Liver (tissue), 9 donors: ENCODE results near the gene MCTP1. TPM values are rescaled to one million over a fixed set of nuclear protein-coding genes. Genes with fewer than 3 reads are reported as not detected.

Source experiments
- DNase-seq: peaks from one replicate; pipeline ENCODE4 v3.0.0-alpha.2; 2017; ENCODE audit warnings: low spot score
- H3K27ac ChIP-seq, 2 donors: one replicate each; pipeline ENCODE4 v1.7.0; 2013; ENCODE audit warnings: inconsistent platforms in 2 of 2, low read length in 2 of 2, control low read depth in 1 of 2, low read depth in 1 of 2, mild to moderate bottlenecking in 1 of 2
- H3K27me3 ChIP-seq, 4 donors: one replicate each; pipeline versions ENCODE4 v1.6.1 to v1.7.0; 2013; ENCODE audit warnings: low read length in 3 of 4, inconsistent platforms in 1 of 4, mild to moderate bottlenecking in 1 of 4, moderate library complexity in 1 of 4; ENCODE audit not compliant: control insufficient read depth in 4 of 4, insufficient read depth in 4 of 4
- H3K36me3 ChIP-seq, 4 donors: one replicate each; pipeline versions ENCODE4 v1.6.1 to v1.7.0; 2013; ENCODE audit warnings: low read length in 3 of 4, mild to moderate bottlenecking in 3 of 4, low read depth in 1 of 4, moderate library complexity in 1 of 4; ENCODE audit not compliant: control insufficient read depth in 4 of 4, insufficient read depth in 3 of 4
- H3K4me1 ChIP-seq, 4 donors: one replicate each; pipeline versions ENCODE4 v1.6.1 to v1.7.0; 2013; ENCODE audit warnings: low read length in 3 of 4, mild to moderate bottlenecking in 3 of 4, moderate library complexity in 1 of 4; ENCODE audit not compliant: control insufficient read depth in 4 of 4, insufficient read depth in 4 of 4
- H3K4me3 ChIP-seq, 3 donors: one replicate each; pipeline versions ENCODE4 v1.6.1 to v1.7.0; 2013; ENCODE audit warnings: low read length in 3 of 3, control low read depth in 1 of 3, low read depth in 1 of 3, mild to moderate bottlenecking in 1 of 3
- H3K9ac ChIP-seq, 2 donors: one replicate each; pipeline ENCODE4 v1.7.0; 2013; ENCODE audit warnings: low read length in 2 of 2, mild to moderate bottlenecking in 2 of 2, moderate library complexity in 2 of 2, control low read depth in 1 of 2, low read depth in 1 of 2
- H3K9me3 ChIP-seq, 4 donors: one replicate each; pipeline versions ENCODE4 v1.6.1 to v1.7.0; 2013; ENCODE audit warnings: low read length in 3 of 4; ENCODE audit not compliant: control insufficient read depth in 4 of 4
- ATF3 ChIP-seq: IDR thresholded peaks from 2 replicates; pipeline ENCODE4 v1.6.1; 2016; ENCODE audit warnings: antibody characterized with exemption
- CTCF ChIP-seq: fragments of 150-350 bp; IDR thresholded peaks from 2 replicates; pipeline ENCODE4 v1.5.1; 2017; ENCODE audit warnings: improper control_type of control experiment, low read depth, low read length; ENCODE audit not compliant: missing input control
- EGR1 ChIP-seq, 2 donors: IDR thresholded peaks; 2 replicates each; pipeline ENCODE4 v1.6.1; 2016 to 2018; ENCODE audit warnings: antibody characterized with exemption in 2 of 2, low read depth in 2 of 2
- FOXA1 ChIP-seq: IDR thresholded peaks from 2 replicates; pipeline ENCODE4 v1.6.1; 2016; ENCODE audit warnings: antibody characterized with exemption
- FOXA2 ChIP-seq: IDR thresholded peaks from 2 replicates; pipeline ENCODE4 v1.6.1; 2016; ENCODE audit warnings: antibody characterized with exemption
- GABPA ChIP-seq, 2 donors: IDR thresholded peaks in 1 of 2; conservative IDR thresholded peaks in 1 of 2; 2 replicates each; pipeline ENCODE4 v1.6.1; 2016; ENCODE audit warnings: antibody characterized with exemption in 2 of 2, mild to moderate bottlenecking in 1 of 2, moderate library complexity in 1 of 2
- HNF4A ChIP-seq, 2 donors: conservative IDR thresholded peaks; 2 replicates each; pipeline ENCODE4 v1.6.1; 2016; ENCODE audit warnings: antibody characterized with exemption in 2 of 2, mild to moderate bottlenecking in 2 of 2
- HNF4G ChIP-seq: IDR thresholded peaks from 2 replicates; pipeline ENCODE4 v1.6.1; 2016; ENCODE audit warnings: antibody characterized with exemption
- JUND ChIP-seq, 2 donors: IDR thresholded peaks; 2 replicates each; pipeline ENCODE4 v1.6.1; 2016; ENCODE audit warnings: antibody characterized with exemption in 2 of 2
- MAX ChIP-seq: IDR thresholded peaks from 2 replicates; pipeline ENCODE4 v1.6.1; 2016; ENCODE audit warnings: antibody characterized with exemption
- NR2F2 ChIP-seq: IDR thresholded peaks from 2 replicates; pipeline ENCODE4 v1.6.1; 2016; ENCODE audit warnings: antibody characterized with exemption
- RAD21 ChIP-seq, 2 donors: IDR thresholded peaks; 2 replicates each; pipeline ENCODE4 v1.6.1; 2016; ENCODE audit warnings: antibody characterized with exemption in 2 of 2, mild to moderate bottlenecking in 2 of 2
- REST ChIP-seq: IDR thresholded peaks from 2 replicates; pipeline ENCODE4 v1.6.1; 2016; ENCODE audit warnings: antibody characterized with exemption, mild to moderate bottlenecking
- RXRA ChIP-seq, 2 donors: IDR thresholded peaks; 2 replicates each; pipeline ENCODE4 v1.6.1; 2017 to 2018; ENCODE audit warnings: antibody characterized with exemption in 2 of 2, mild to moderate bottlenecking in 1 of 2
- SP1 ChIP-seq: IDR thresholded peaks from 2 replicates; pipeline ENCODE4 v1.6.1; 2018; ENCODE audit warnings: antibody characterized with exemption, mild to moderate bottlenecking
- TAF1 ChIP-seq: conservative IDR thresholded peaks from 2 replicates; pipeline ENCODE4 v1.6.1; 2016; ENCODE audit warnings: antibody characterized with exemption, mild to moderate bottlenecking
- YY1 ChIP-seq: IDR thresholded peaks from 2 replicates; pipeline ENCODE4 v1.6.1; 2016; ENCODE audit warnings: antibody characterized with exemption, mild to moderate bottlenecking
- ZBTB33 ChIP-seq: IDR thresholded peaks from 2 replicates; pipeline ENCODE4 v1.6.1; 2016; ENCODE audit warnings: antibody characterized with exemption
- WGBS: extraction: QIAGEN DNeasy Blood & Tissue Kit; methylation state at CpG from one replicate; pipeline ENCODE4 v1.1.7; 2013; 5-methylcytosine and 5-hydroxymethylcytosine counted together
- polyA plus RNA-seq, 2 donors: library from polyadenylated mRNA; stranded (reverse) in 1 of 2; unstranded in 1 of 2; fragments of 200-250 nt in 1 of 2; fragments of >200 nt in 1 of 2; fragmentation: Nextera tagmentation in 1 of 2; extraction: Ambion mirVana in 1 of 2; gene quantifications; one replicate each; pipeline versions ENCODE4 v1.2.1 to v1.2.3, GENCODE V29; 2013 to 2015
- total RNA-seq, 2 donors: library from RNA; depleted of rRNA; stranded (reverse); fragments of >200 nt; gene quantifications; one replicate each; pipeline ENCODE4 v1.2.3, GENCODE V29; 2014
- donor health status: healthy.
- donor health status: healthy.
- donor health status: healthy.
- donor health status: healthy.
- donor health status: healthy.

MCTP1 gene
- total and polyA plus RNA-seq, 4 donors = 0.67 to 7.6 (median 4.3) TPM

GRCh38 chr5:94968507-94969095 lies 316.3 kb downstream of the MCTP1 start:
- no peaks in the 10 kb centered on the region for H3K9me3 ChIP-seq
- DNase-seq = no peak
- peaks cover 0 to 2% (median 0%) of the 10 kb centered on the region in 4 donors for H3K4me1 ChIP-seq
- no peaks in the 10 kb centered on the region for H3K27me3 ChIP-seq
- 41% methylated on average over 5 of the region's 5 CpGs for WGBS
- TF ChIP-seq HNF4G = no peak
- no peak for TF ChIP-seq JUND (IDR thresholded peaks at IDR 0.05)
- TF ChIP-seq MAX = no peak
- no peak for TF ChIP-seq FOXA1
- no peak for TF ChIP-seq FOXA2
- peak; percentile 89 to 92 for TF ChIP-seq RAD21 (IDR thresholded peaks at IDR 0.05)
- no peak for TF ChIP-seq TAF1
- TF ChIP-seq ZBTB33 = no peak
- TF ChIP-seq YY1 = no peak
- no peak for TF ChIP-seq NR2F2
- TF ChIP-seq GABPA (IDR thresholded peaks at IDR 0.05 in 1 of 2, conservative IDR thresholded peaks at IDR 0.05 in 1 of 2) = no peak
- TF ChIP-seq CTCF = peak; percentile 76
- no peak for TF ChIP-seq ATF3
- TF ChIP-seq RXRA (IDR thresholded peaks at IDR 0.05) = peak; percentile 18 to 36
- TF ChIP-seq REST = no peak
- peak; percentile 4 to 42 for TF ChIP-seq HNF4A (conservative IDR thresholded peaks at IDR 0.05)
- TF ChIP-seq SP1 = no peak
- no peak for TF ChIP-seq EGR1 (IDR thresholded peaks at IDR 0.05; ENCODE audit: low read depth in 2 of 2)
- no peak overlapping the region for H3K9ac ChIP-seq
- H3K27ac ChIP-seq = no peak overlapping the region
- no peak overlapping the region for H3K4me3 ChIP-seq
- H3K36me3 ChIP-seq = no peaks in the 10 kb centered on the region
